ENCODE results near the gene FFAR1.

- TF ChIP-seq CTCF (IDR thresholded peaks at IDR 0.05) (no peak), ZFX (IDR thresholded peaks at IDR 0.05; ENCODE audit: borderline replicate concordance) (no peak)
Observed at GRCh38 chr19:35342430-35342829, 5.3 kb upstream of the FFAR1 start.

All from 22Rv1 (cell line).